Cardiac muscle cell (in vitro differentiated cells and primary cell): ENCODE results near the gene EHBP1L1. TPM values are rescaled to one million over a fixed set of nuclear protein-coding genes. Genes with fewer than 3 reads are reported as not detected.

Experiments used
- DNase-seq, 2 donors: peaks; one replicate each; pipeline versions ENCODE4 v3.0.0 to v3.0.0-alpha.2; 2010 to 2017; ENCODE audit warnings: low read depth in 1 of 2, low spot score in 1 of 2
- H3K27ac ChIP-seq: fragments of 200-600 bp; sonication (generic); 2 replicates; pipeline ENCODE4 v1.5.1; 2016
- H3K27me3 ChIP-seq: fragments of 200-600 bp; sonication (generic); 2 replicates; pipeline ENCODE4 v1.6.0; 2016; ENCODE audit warnings: control low read depth
- H3K36me3 ChIP-seq: fragments of 200-600 bp; sonication (generic); 2 replicates; pipeline ENCODE4 v1.5.1; 2016; ENCODE audit warnings: control low read depth
- H3K4me1 ChIP-seq: fragments of 200-600 bp; sonication (generic); 2 replicates; pipeline ENCODE4 v1.8.1; 2017; ENCODE audit warnings: low read depth, mild to moderate bottlenecking, mixed run types
- H3K4me3 ChIP-seq: fragments of 200-600 bp; sonication (generic); 2 replicates; pipeline ENCODE4 v1.5.1; 2016; ENCODE audit warnings: mild to moderate bottlenecking
- H3K9me3 ChIP-seq: fragments of 200-600 bp; sonication (generic); 2 replicates; pipeline ENCODE4 v1.5.1; 2017; ENCODE audit warnings: low read depth, mild to moderate bottlenecking, control low read depth
- polyA plus RNA-seq: library from polyadenylated mRNA; unstranded; fragments of >200 nt; fragmentation: Nextera tagmentation; extraction: Ambion mirVana; gene quantifications from 2 replicates; pipeline ENCODE4 v1.2.1, GENCODE V29; 2016
- total RNA-seq: library from RNA; depleted of rRNA; stranded (reverse); fragments of >200 nt; gene quantifications from 2 replicates; pipeline ENCODE4 v1.2.3, GENCODE V29; 2016
- TF ChIP-seq, protein P1 (sequence below): IDR thresholded peaks from 2 replicates; pipeline ENCODE4 v1.5.1; 2012; ENCODE audit warnings: low read depth, mild to moderate bottlenecking, low read length

Gene EHBP1L1
- total and polyA plus RNA-seq, 2 experiments from 2014 or later, result 14.2 to 50.5 TPM

DNA sequence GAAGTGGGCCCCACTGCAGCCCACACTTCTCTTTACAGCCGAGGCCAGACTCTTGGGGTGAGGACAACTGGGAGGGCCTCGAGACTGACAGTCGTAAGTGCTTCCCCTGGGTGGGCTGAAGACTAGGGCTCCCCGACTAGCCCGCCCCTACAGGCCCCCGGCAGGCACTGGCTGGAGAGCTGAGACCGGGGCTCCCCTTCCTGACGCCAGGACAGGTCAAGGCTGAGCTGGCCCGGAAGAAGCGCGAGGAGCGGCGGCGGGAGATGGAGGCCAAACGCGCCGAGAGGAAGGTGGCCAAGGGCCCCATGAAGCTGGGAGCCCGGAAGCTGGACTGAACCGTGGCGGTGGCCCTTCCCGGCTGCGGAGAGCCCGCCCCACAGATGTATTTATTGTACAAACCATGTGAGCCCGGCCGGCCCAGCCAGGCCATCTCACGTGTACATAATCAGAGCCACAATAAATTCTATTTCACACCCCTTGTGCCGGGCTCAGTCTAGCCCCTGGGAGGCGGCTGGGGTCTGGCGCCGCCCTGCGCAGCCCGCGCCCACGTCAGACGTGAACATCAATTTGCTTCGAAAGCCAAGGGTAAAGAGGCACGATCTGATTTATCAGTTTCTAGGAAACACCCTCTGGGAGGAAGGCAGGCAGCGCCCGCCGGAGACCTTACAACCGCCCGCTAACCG lies 37.5 kb upstream of the EHBP1L1 start:
- peaks cover 24% of the 10 kb centered on the region for H3K27me3 ChIP-seq
- TF ChIP-seq, protein P1, sequence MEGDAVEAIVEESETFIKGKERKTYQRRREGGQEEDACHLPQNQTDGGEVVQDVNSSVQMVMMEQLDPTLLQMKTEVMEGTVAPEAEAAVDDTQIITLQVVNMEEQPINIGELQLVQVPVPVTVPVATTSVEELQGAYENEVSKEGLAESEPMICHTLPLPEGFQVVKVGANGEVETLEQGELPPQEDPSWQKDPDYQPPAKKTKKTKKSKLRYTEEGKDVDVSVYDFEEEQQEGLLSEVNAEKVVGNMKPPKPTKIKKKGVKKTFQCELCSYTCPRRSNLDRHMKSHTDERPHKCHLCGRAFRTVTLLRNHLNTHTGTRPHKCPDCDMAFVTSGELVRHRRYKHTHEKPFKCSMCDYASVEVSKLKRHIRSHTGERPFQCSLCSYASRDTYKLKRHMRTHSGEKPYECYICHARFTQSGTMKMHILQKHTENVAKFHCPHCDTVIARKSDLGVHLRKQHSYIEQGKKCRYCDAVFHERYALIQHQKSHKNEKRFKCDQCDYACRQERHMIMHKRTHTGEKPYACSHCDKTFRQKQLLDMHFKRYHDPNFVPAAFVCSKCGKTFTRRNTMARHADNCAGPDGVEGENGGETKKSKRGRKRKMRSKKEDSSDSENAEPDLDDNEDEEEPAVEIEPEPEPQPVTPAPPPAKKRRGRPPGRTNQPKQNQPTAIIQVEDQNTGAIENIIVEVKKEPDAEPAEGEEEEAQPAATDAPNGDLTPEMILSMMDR, result no peak
- H3K9me3 ChIP-seq, result no peaks in the 10 kb centered on the region
- H3K36me3 ChIP-seq, result peaks cover 5% of the 10 kb centered on the region
- no peaks in the 10 kb centered on the region for H3K4me1 ChIP-seq
- no peak overlapping the region for H3K27ac ChIP-seq
- DNase-seq, result no peak
- H3K4me3 ChIP-seq, result no peak overlapping the region

DNA sequence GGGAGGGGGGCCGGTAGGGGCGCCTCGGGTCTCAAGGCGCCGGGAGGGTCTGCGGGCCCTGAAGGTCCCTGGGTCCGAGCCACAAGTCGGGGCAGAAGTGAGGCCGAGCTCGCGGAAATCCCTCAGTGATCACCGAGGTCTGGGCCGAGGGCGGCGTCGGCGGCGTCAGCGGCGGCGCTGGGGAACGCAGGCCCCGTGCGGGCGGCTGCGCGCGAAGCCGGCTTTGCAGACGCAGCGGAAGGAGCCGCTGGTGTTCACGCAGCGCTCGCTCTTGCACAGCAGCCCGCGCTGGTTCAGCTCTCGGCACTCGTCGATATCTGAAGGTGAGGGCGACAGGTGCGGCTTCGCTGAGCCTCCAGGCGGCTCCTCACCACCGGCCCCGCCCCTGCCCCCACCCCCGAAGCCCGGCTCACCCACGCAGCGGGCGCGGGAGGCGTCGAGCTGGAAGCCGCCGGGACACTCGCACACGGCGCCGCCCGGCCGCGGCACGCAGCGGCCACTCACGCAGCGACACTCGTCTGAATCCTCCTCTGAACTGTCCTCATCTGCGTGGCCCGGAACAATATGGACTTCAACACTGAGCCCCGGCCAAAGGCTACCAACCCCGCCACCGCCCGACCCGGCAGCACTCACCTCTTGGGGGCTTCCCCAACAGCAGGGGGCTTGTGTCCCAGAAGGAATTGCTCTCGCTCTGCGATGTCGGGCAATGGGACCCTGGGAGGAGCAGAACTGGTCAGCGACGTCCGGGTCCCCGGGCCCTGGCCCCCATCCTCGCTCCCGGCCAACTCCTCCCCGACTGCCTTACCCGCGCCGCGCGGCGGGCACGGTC lies 36.7 kb upstream of the EHBP1L1 start:
- TF ChIP-seq, protein P1, result no peak
- peaks cover 24% of the 10 kb centered on the region for H3K27me3 ChIP-seq
- DNase-seq, result no peak
- no peaks in the 10 kb centered on the region for H3K9me3 ChIP-seq
- H3K4me1 ChIP-seq, result no peaks in the 10 kb centered on the region
- H3K27ac ChIP-seq, result no peak overlapping the region
- peak overlapping the region; percentile 19 for H3K4me3 ChIP-seq
- peaks cover 5% of the 10 kb centered on the region for H3K36me3 ChIP-seq

DNA sequence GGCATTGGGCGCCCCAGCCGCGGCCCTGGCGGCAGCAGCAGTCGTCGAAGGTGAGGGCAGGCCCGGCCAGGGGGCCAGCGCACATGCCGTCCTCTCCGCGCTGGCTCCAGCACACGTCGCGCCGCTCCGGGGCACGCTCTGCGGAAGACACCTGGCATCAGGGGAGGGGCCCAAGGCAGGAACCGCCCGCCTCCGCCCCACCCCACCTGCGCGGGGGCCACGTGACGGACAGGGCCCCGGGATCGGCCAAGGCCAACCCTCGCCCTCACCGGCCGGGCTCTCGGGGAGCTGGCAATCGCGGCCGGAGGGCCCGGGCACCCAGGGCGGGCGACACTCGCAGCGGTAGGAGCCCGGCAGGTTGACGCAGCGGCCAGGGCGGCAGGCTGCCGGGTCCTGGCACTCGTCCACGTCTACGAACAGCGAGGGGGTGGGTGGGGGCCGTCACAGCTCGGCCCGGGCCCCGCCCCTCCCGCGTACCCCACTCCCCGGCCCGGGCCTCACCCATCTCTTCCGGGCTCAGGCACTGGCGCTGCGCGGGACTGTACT lies 36.0 kb upstream of the EHBP1L1 start:
- peaks cover 24% of the 10 kb centered on the region for H3K27me3 ChIP-seq
- H3K27ac ChIP-seq, result no peak overlapping the region
- no peaks in the 10 kb centered on the region for H3K9me3 ChIP-seq
- TF ChIP-seq, protein P1, result no peak
- H3K36me3 ChIP-seq, result peaks cover 5% of the 10 kb centered on the region
- DNase-seq, result no peak
- peak overlapping the region; percentile 19 for H3K4me3 ChIP-seq
- no peaks in the 10 kb centered on the region for H3K4me1 ChIP-seq

- no peaks in the 10 kb centered on the region for H3K9me3 ChIP-seq
- TF ChIP-seq, protein P1, result peak; percentile 79
- H3K4me3 ChIP-seq, result peak overlapping the region; percentile 19
- H3K4me1 ChIP-seq, result no peaks in the 10 kb centered on the region
- H3K27ac ChIP-seq, result no peak overlapping the region
- H3K27me3 ChIP-seq, result peaks cover 24% of the 10 kb centered on the region
- DNase-seq, result peak; percentile 88 to 93
- H3K36me3 ChIP-seq, result peaks cover 3% of the 10 kb centered on the region
Observed at GRCh38 chr11:65540290-65541092, 35.4 kb upstream of the EHBP1L1 start.
